HEK293 (cell line): ENCODE measurements around the gene TMEM106C.

Experiments used
- BCL11A ChIP-seq: fragments of 450-650 bp; formaldehyde crosslinking; IDR thresholded peaks from 2 replicates; pipeline ENCODE4 v1.5.1; 2016; ENCODE audit warnings: low read depth, missing biosample characterization, missing genetic modification characterization
- GLI4 ChIP-seq: fragments of 450-650 bp; formaldehyde crosslinking; IDR thresholded peaks from 2 replicates; pipeline ENCODE4 v1.5.1; 2016; ENCODE audit warnings: missing biosample characterization, missing genetic modification characterization
- TF ChIP-seq, protein P1 (sequence below): fragments of 450-650 bp; formaldehyde crosslinking; IDR thresholded peaks from 2 replicates; pipeline ENCODE4 v1.5.1; 2017; ENCODE audit warnings: missing biosample characterization, missing genetic modification characterization

DNA sequence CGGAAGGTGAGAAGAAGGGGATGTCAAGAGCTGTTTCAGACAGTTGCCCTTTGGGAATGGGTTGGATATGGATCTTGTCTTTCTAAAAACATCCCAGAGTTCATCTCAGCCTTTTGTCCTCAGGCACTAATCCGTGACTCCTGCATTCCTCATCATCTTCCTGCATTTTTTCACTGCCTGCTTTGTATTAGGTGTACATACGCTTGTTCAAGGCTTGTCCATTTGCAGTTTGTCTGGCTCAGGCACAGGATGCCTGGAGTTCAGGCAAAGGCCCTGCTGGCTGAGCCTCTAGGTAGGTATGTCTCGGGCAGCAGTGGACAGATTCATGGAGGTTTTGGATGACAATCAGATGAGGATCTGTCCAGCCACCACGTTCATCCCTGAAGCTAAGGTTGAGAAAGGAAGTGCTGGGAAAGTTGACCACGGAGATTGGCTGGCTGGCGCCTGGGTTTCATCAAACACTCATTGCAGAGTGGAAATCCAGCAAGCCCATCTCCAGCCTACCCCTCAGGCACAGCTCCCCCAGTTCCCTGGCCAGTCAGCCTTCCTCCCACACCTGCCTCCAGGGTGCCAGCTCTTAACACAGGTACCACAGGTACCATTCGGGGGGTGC, 12.4 kb upstream of the TMEM106C start:
- TF ChIP-seq GLI4 (tag by site-specific recombination) (no peak), BCL11A (tag by site-specific recombination) (no peak)
- TF ChIP-seq, protein P1, sequence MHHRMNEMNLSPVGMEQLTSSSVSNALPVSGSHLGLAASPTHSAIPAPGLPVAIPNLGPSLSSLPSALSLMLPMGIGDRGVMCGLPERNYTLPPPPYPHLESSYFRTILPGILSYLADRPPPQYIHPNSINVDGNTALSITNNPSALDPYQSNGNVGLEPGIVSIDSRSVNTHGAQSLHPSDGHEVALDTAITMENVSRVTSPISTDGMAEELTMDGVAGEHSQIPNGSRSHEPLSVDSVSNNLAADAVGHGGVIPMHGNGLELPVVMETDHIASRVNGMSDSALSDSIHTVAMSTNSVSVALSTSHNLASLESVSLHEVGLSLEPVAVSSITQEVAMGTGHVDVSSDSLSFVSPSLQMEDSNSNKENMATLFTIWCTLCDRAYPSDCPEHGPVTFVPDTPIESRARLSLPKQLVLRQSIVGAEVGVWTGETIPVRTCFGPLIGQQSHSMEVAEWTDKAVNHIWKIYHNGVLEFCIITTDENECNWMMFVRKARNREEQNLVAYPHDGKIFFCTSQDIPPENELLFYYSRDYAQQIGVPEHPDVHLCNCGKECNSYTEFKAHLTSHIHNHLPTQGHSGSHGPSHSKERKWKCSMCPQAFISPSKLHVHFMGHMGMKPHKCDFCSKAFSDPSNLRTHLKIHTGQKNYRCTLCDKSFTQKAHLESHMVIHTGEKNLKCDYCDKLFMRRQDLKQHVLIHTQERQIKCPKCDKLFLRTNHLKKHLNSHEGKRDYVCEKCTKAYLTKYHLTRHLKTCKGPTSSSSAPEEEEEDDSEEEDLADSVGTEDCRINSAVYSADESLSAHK: no peak
